Measurements from ENCODE around the gene YARS1.

DNA sequence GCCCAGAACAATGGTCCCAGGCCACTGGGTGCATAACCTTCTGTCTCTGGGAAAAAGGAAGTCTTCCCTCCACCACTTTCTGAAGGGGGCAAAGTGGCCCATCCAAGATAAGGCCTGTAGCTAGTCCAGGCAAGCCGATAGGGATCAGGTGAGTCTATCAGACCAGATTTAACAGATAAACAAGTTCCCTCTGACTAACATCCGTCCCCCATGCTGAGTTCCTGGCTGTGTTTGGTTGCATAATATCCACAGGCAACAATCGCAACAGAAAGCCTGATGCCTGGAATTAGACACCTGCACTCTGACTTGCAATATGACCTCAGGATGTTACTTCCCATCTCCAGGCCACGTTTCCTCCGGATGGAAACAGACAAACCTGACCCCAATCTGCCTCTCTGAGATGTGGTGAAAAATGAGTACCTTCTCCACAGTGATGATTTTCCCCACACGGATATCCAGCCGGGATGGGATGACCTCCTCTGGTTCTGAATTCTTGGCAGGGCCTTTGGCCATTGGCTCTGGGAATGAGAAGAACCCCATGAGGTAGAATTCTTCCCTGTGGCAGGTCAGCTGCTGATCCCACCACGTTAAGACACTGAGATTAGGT, 36.4 kb downstream of the YARS1 start:
- TF ChIP-seq, protein P1, sequence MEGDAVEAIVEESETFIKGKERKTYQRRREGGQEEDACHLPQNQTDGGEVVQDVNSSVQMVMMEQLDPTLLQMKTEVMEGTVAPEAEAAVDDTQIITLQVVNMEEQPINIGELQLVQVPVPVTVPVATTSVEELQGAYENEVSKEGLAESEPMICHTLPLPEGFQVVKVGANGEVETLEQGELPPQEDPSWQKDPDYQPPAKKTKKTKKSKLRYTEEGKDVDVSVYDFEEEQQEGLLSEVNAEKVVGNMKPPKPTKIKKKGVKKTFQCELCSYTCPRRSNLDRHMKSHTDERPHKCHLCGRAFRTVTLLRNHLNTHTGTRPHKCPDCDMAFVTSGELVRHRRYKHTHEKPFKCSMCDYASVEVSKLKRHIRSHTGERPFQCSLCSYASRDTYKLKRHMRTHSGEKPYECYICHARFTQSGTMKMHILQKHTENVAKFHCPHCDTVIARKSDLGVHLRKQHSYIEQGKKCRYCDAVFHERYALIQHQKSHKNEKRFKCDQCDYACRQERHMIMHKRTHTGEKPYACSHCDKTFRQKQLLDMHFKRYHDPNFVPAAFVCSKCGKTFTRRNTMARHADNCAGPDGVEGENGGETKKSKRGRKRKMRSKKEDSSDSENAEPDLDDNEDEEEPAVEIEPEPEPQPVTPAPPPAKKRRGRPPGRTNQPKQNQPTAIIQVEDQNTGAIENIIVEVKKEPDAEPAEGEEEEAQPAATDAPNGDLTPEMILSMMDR (IDR thresholded peaks at IDR 0.05): no peak
- no peak for TF ChIP-seq POLR2AphosphoS5 (IDR thresholded peaks at IDR 0.05)

All from transverse colon (tissue), 4 donors.